K562 (cell line): ENCODE results near the gene SH3BP4. TPM values are rescaled to one million over a fixed set of nuclear protein-coding genes. Genes with fewer than 3 reads are reported as not detected.

Experiments
- ATAC-seq: fragments of 200-7000 bp; cut with Tn5 transposase; 3 replicates; pipeline ENCODE4 v1.9.1; 2020; ENCODE audit warnings: moderate library complexity
- BruUV-seq: library from RNA; stranded (reverse); fragments of 400-500 nt; replicated peaks from 2 replicates; lab custom pipeline; 2021; lab: Mats Ljungman, UMichigan
- CTCF ChIA-PET: fragments of 300-600 bp; formaldehyde crosslinking; extraction: SDS; loops from one replicate; lab custom pipeline; 2021; ENCODE audit warnings: low intra/inter-chr PET ratio; lab: Yijun Ruan, JAX
- POLR2A ChIA-PET: fragments of 300-600, 350-650 bp; sonication (Branson Sonifier 250); formaldehyde crosslinking; extraction: SDS; loops from one replicate; lab custom pipeline; 2021; ENCODE audit warnings: antibody characterized with exemption, inconsistent platforms; lab: Yijun Ruan, JAX
- DNase-seq, 4 experiments: peaks; one replicate each; pipeline versions ENCODE4 v3.0.0 to v3.0.0-alpha.2; 2011 to 2018; ENCODE audit warnings: low spot score in 3 of 4, mixed read lengths in 3 of 4; ENCODE audit errors: extremely low read depth in 1 of 4
- FAIRE-seq: peaks from 2 replicates; lab custom pipeline; 2011; peaks lifted over from hg19 to GRCh38; lab: Jason Lieb, UNC
- H2AFZ ChIP-seq: 2 replicates; pipeline ENCODE4 v1.6.0; 2011; ENCODE audit warnings: low read depth, low read length, control low read depth, inconsistent platforms
- H3K27ac ChIP-seq: fragments of 200-600 bp; 3 replicates; pipeline ENCODE4 v1.8.0; 2011; ENCODE audit warnings: low read depth, mild to moderate bottlenecking, control low read depth, inconsistent platforms, low read length, moderate library complexity, mixed read lengths; ENCODE audit errors: extremely low read depth
- H3K27me3 ChIP-seq, 2 experiments: fragments of 300-600 bp in 1 of 2; 2 replicates in 1 of 2; 3 replicates in 1 of 2; pipeline versions ENCODE4 v1.6.0 to v1.8.0; 2011; ENCODE audit warnings: inconsistent platforms in 2 of 2, low read length in 2 of 2, mild to moderate bottlenecking in 1 of 2, mixed read lengths in 1 of 2, moderate library complexity in 1 of 2; ENCODE audit not compliant: control insufficient read depth in 2 of 2, insufficient read depth in 2 of 2
- H3K36me3 ChIP-seq: fragments of 300-600 bp; 3 replicates; pipeline ENCODE4 v1.8.0; 2011; ENCODE audit warnings: mild to moderate bottlenecking, low read length, inconsistent platforms; ENCODE audit not compliant: control insufficient read depth, insufficient read depth
- H3K4me1 ChIP-seq, 2 experiments: fragments of 200-600 bp in 1 of 2; replicated peaks in 1 of 2; 2 replicates in 1 of 2; 3 replicates in 1 of 2; pipeline versions ENCODE4 v1.5.1 to v1.8.0; 2011; ENCODE audit warnings: inconsistent platforms in 2 of 2, low read length in 2 of 2, mild to moderate bottlenecking in 1 of 2, mixed read lengths in 1 of 2, moderate library complexity in 1 of 2; ENCODE audit not compliant: control insufficient read depth in 2 of 2, insufficient read depth in 2 of 2
- H3K4me2 ChIP-seq: 2 replicates; pipeline ENCODE4 v1.6.1; 2011; ENCODE audit warnings: low read length, control low read depth, inconsistent platforms, mixed read lengths; ENCODE audit not compliant: insufficient read depth
- H3K4me3 ChIP-seq: fragments of 200-600 bp; sonication (generic), shearing (Covaris generic); 2 replicates; pipeline ENCODE4 v1.5.1; 2016; ENCODE audit warnings: control low read depth, inconsistent platforms
- H3K79me2 ChIP-seq: fragments of 200-600 bp; 3 replicates; pipeline ENCODE4 v1.8.0; 2011; ENCODE audit warnings: low read length, inconsistent platforms; ENCODE audit not compliant: control insufficient read depth, insufficient read depth
- H3K9ac ChIP-seq, 2 experiments: 2 replicates each; pipeline versions ENCODE4 v1.6.0 to v1.6.1; 2011; ENCODE audit warnings: low read depth in 2 of 2, low read length in 2 of 2, control low read depth in 1 of 2, inconsistent platforms in 1 of 2, mild to moderate bottlenecking in 1 of 2, mixed read lengths in 1 of 2; ENCODE audit not compliant: insufficient read depth in 1 of 2
- H3K9me1 ChIP-seq: one replicate; pipeline ENCODE4 v1.6.0; 2011; ENCODE audit warnings: inconsistent platforms, mild to moderate bottlenecking, low read length, moderate library complexity; ENCODE audit not compliant: control insufficient read depth, insufficient read depth
- H3K9me3 ChIP-seq: replicated peaks from 2 replicates; pipeline ENCODE4 v1.5.1; 2011; ENCODE audit warnings: low read depth, low read length, inconsistent platforms; ENCODE audit not compliant: control insufficient read depth, insufficient read depth
- H4K20me1 ChIP-seq: replicated peaks from 2 replicates; pipeline ENCODE4 v1.6.1; 2011; ENCODE audit warnings: low read length, inconsistent platforms, mixed read lengths; ENCODE audit not compliant: control insufficient read depth, insufficient read depth
- HDAC8 ChIP-seq: fragments of 450-650 bp; IDR thresholded peaks from 2 replicates; pipeline ENCODE4 v1.6.1; 2016; ENCODE audit warnings: mild to moderate bottlenecking, missing genetic modification characterization, moderate library complexity, missing compliant biosample characterization
- NFRKB ChIP-seq: fragments of 450-650 bp; IDR thresholded peaks from 2 replicates; pipeline ENCODE4 v1.6.1; 2016; ENCODE audit warnings: low read depth
- PCBP1 ChIP-seq: fragments of 200-400 bp; formaldehyde crosslinking; IDR thresholded peaks from 2 replicates; pipeline ENCODE4 v1.6.1; 2018; ENCODE audit warnings: mild to moderate bottlenecking, low read depth, low read length; ENCODE audit not compliant: poor library complexity, severe bottlenecking
- SAFB2 ChIP-seq: fragments of 200-400 bp; formaldehyde crosslinking; IDR thresholded peaks from 2 replicates; pipeline ENCODE4 v1.6.1; 2018; ENCODE audit warnings: borderline replicate concordance, low read length, low read depth, moderate library complexity; ENCODE audit not compliant: severe bottlenecking
- SMAD3 ChIP-seq: fragments of 450-650 bp; formaldehyde crosslinking; conservative IDR thresholded peaks from 2 replicates; pipeline ENCODE4 v1.4.0; 2020; ENCODE audit warnings: mild to moderate bottlenecking
- VEZF1 ChIP-seq: fragments of 200-800 bp; sonication (Bioruptor generic); IDR thresholded peaks from 2 replicates; pipeline ENCODE4 v1.6.1; 2017; ENCODE audit warnings: missing genetic modification characterization, missing compliant biosample characterization
- ZC3H8 ChIP-seq: fragments of 450-650 bp; IDR thresholded peaks from 2 replicates; pipeline ENCODE4 v1.6.1; 2017
- ZHX1 ChIP-seq: fragments of 150-350 bp; conservative IDR thresholded peaks from 2 replicates; pipeline ENCODE4 v1.6.1; 2014; ENCODE audit warnings: low read length
- ZNF274 ChIP-seq: IDR thresholded peaks from 2 replicates; pipeline ENCODE4 v1.6.1; 2011; ENCODE audit warnings: low read depth, mild to moderate bottlenecking, low read length, moderate library complexity, borderline replicate concordance
- ZNF584 ChIP-seq: fragments of 200-800 bp; sonication (Bioruptor generic); IDR thresholded peaks from 2 replicates; pipeline ENCODE4 v1.6.1; 2016; ENCODE audit warnings: low read depth, mild to moderate bottlenecking, missing genetic modification characterization, missing compliant biosample characterization
- ZNF589 ChIP-seq: fragments of 200-800 bp; sonication (Bioruptor generic); IDR thresholded peaks from 2 replicates; pipeline ENCODE4 v1.6.1; 2016; ENCODE audit warnings: low read depth, missing genetic modification characterization, missing compliant biosample characterization
- ZNF77 ChIP-seq: fragments of 250-450 bp; sonication (Bioruptor Pico); IDR thresholded peaks from 2 replicates; pipeline ENCODE4 v1.5.0; 2020
- WGBS: fragments of 100-300 bp; shearing (Covaris generic); methylation state at CpG from one replicate; pipeline ENCODE4 v1.1.6; 2016; ENCODE audit warnings: low coverage, mixed read lengths; ENCODE audit not compliant: insufficient coverage; ENCODE audit errors: missing lambda C conversion rate; 5-methylcytosine and 5-hydroxymethylcytosine counted together
- in situ Hi-C: fragments of 300-500 bp; cut with MboI; formaldehyde crosslinking; loops from 4 replicates; pipeline ENCODE4 v1.15.0; 2018; ENCODE audit warnings: inconsistent platforms, mixed read lengths
- intact Hi-C: fragments of 100-400 bp; cut with micrococcal nuclease; formaldehyde crosslinking; loops from 2 replicates; pipeline ENCODE4 v1.14.2; 2022
- polyA plus RNA-seq, 8 experiments: library from polyadenylated mRNA; depleted of rRNA in 4 of 8; stranded (reverse) in 5 of 8; unstranded in 3 of 8; fragments of >200 nt; fragmentation: Nextera tagmentation in 2 of 8; fragmentation: Illumina TruSeq in 1 of 8; extraction: Ambion mirVana in 2 of 8; extraction: Trizol in 1 of 8; gene quantifications; 2 replicates each; pipeline versions ENCODE4 v1.2.1 to v1.2.3, GENCODE V29; 2011 to 2014; ENCODE audit warnings: inconsistent platforms in 1 of 8, missing spikeins in 1 of 8
- total RNA-seq, 7 experiments: library from RNA; depleted of rRNA in 6 of 7; stranded (reverse); fragments of >200 nt in 6 of 7; fragmentation: Illumina TruSeq in 2 of 7; extraction: Trizol in 2 of 7; gene quantifications; 2 replicates each; pipeline versions ENCODE4 v1.2.1 to v1.2.3, GENCODE V29; 2011 to 2021; ENCODE audit warnings: low replicate concordance in 1 of 7

Gene SH3BP4
- total and polyA plus RNA-seq, 9 of the 15 experiments (the other 6 are each of a cell fraction or from before 2014, with no cell fraction given) = 0.03 to 0.28 (median 0.27) TPM; not detected in 6

DNA sequence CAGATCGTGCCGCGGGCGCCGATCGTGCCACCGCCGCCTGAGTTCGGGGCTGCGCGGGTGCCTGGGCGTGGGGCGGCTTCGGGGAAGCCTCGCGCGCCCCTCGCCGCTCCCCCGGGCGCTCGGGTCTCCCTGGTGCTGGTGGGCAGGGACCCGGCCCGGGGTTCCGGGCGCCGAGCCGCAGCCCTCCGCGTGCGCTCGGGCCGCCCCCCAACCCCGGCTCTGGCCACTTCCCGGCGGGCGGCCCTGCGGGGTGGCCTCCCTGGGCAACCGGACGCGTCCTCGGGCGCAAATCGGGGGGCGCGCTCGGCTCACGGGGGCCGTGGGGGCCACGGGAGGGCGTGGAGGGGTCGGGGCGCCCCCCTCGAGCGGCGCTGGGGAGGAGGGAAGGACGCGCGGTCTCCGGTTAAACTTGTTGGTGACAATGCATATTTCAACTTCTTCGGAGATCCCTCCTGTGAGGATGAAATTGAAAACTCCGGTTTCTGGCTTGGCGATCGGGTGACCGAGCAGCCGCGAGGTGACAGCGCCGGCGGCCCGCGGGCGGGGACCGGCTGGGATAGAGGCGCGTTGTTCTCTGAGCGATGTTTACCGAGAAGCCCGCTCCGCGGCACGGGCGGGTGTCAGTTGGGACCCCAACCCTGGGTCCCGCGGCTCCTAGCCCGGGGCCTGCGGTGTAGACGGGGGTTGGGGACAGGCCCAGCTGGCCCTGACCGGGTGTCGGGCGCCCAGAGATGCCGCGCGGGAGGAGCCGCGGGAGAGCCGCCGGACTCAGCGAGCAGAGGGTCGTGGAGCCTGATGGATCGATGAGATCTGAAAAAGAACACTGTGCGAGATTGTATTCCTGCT is 676 bp downstream of the SH3BP4 start:
- in situ Hi-C loops (no loop called here), intact Hi-C loops (no loop called here)
- no peak overlapping the region for H3K27ac ChIP-seq
- no peaks in the 10 kb centered on the region for H3K79me2 ChIP-seq
- H3K27me3 ChIP-seq = peaks cover 0 to 20% of the 10 kb centered on the region in 2 experiments; a peak in 3 of 5 replicates
- CTCF ChIA-PET = no interaction called here
- no peak for TF ChIP-seq ZHX1
- TF ChIP-seq VEZF1 (CRISPR knock-in tag) = no peak
- TF ChIP-seq ZNF274 = no peak
- no peak for TF ChIP-seq SAFB2
- TF ChIP-seq ZNF584 = no peak
- TF ChIP-seq NFRKB = no peak
- no peak for TF ChIP-seq HDAC8
- TF ChIP-seq ZNF589 (CRISPR knock-in tag) = no peak
- TF ChIP-seq ZC3H8 = no peak
- no peak for TF ChIP-seq ZNF77
- TF ChIP-seq SMAD3 (CRISPR knock-in tag) = no peak
- no peak for TF ChIP-seq PCBP1
- no peaks in the 10 kb centered on the region for H3K36me3 ChIP-seq
- ATAC-seq (no peak), DNase-seq (no peak), FAIRE-seq (no peak)
- no peaks in the 10 kb centered on the region for H3K9me3 ChIP-seq
- no peaks in the 10 kb centered on the region for H3K9me1 ChIP-seq
- 80% methylated on average over 2 of the region's 102 CpGs for WGBS
- H4K20me1 ChIP-seq = no peaks in the 10 kb centered on the region
- no peaks in the 10 kb centered on the region for H3K4me1 ChIP-seq
- H3K9ac ChIP-seq = no peak overlapping the region
- POLR2A ChIA-PET = no interaction called here
- no peak overlapping the region for H2AFZ ChIP-seq
- BruUV-seq = no TSS peak
- H3K4me2 ChIP-seq = no peak overlapping the region
- no peak overlapping the region for H3K4me3 ChIP-seq
